Lung (tissue), 12 donors: Measurements from ENCODE around the gene INTS4. TPM values are rescaled to one million over a fixed set of nuclear protein-coding genes. Genes with fewer than 3 reads are reported as not detected.
"Not testable (repeated sequence)": the region's sequence is repeated elsewhere in the genome, so short reads cannot be mapped to it uniquely, and the experiment has no call there.

ENCODE experiments used
- ATAC-seq: fragments of 200-7000 bp; cut with Tn5 transposase; one replicate; pipeline ENCODE4 v1.9.1; 2020; ENCODE audit warnings: moderate number of reproducible peaks; ENCODE audit not compliant: insufficient read depth, low FRiP score
- DNase-seq, 3 donors: peaks; one replicate each; pipeline ENCODE4 v3.0.0-alpha.2; 2013 to 2017
- H3K27ac ChIP-seq, 2 donors: one replicate each; pipeline ENCODE4 v1.5.1; 2013; ENCODE audit warnings: mild to moderate bottlenecking in 2 of 2, moderate library complexity in 2 of 2, control low read depth in 1 of 2, inconsistent platforms in 1 of 2, low read depth in 1 of 2, low read length in 1 of 2
- H3K27me3 ChIP-seq, 3 donors: one replicate each; pipeline ENCODE4 v1.5.1; 2013; ENCODE audit warnings: low read length in 2 of 3; ENCODE audit not compliant: control insufficient read depth in 3 of 3, insufficient read depth in 3 of 3
- H3K36me3 ChIP-seq, 4 donors: one replicate each; pipeline ENCODE4 v1.5.1; 2013; ENCODE audit warnings: low read length in 4 of 4, mild to moderate bottlenecking in 1 of 4, moderate library complexity in 1 of 4; ENCODE audit not compliant: control insufficient read depth in 4 of 4, insufficient read depth in 4 of 4
- H3K4me1 ChIP-seq, 5 donors: one replicate each; pipeline ENCODE4 v1.5.1; 2013; ENCODE audit warnings: low read length in 5 of 5, mild to moderate bottlenecking in 2 of 5, moderate library complexity in 1 of 5; ENCODE audit not compliant: control insufficient read depth in 5 of 5, insufficient read depth in 5 of 5
- H3K4me3 ChIP-seq: one replicate; pipeline ENCODE4 v1.5.1; 2013; ENCODE audit warnings: mild to moderate bottlenecking, control low read depth, moderate library complexity
- H3K9ac ChIP-seq, 2 donors: one replicate each; pipeline ENCODE4 v1.5.1; 2013; ENCODE audit warnings: low read length in 2 of 2, control low read depth in 1 of 2; ENCODE audit not compliant: insufficient read depth in 1 of 2
- H3K9me3 ChIP-seq, 4 donors: one replicate each; pipeline ENCODE4 v1.5.1; 2013; ENCODE audit warnings: low read length in 3 of 4, mild to moderate bottlenecking in 1 of 4, moderate library complexity in 1 of 4; ENCODE audit not compliant: control insufficient read depth in 4 of 4, insufficient read depth in 3 of 4
- CTCF ChIP-seq: IDR thresholded peaks from 2 replicates; pipeline ENCODE4 v1.5.1; 2012; ENCODE audit warnings: mild to moderate bottlenecking; ENCODE audit errors: control extremely low read depth, extremely low read depth
- WGBS, 2 donors: extraction: QIAGEN DNeasy Blood & Tissue Kit; methylation state at CpG; one replicate each; pipeline ENCODE4 v1.1.7; 2013; 5-methylcytosine and 5-hydroxymethylcytosine counted together
- polyA plus RNA-seq, 2 donors: library from polyadenylated mRNA; stranded (reverse); fragments of 200-250 nt; gene quantifications; one replicate each; pipeline ENCODE4 v1.2.1, GENCODE V29; 2013
- total RNA-seq, 2 donors: library from RNA; depleted of rRNA in 1 of 2; stranded (reverse); fragments of >200 nt in 1 of 2; gene quantifications; one replicate each; pipeline ENCODE4 v1.2.1, GENCODE V29; 2014 to 2021
- donor health status: control.
- donor health status: control.
- donor health status: Bipolar disorder and iron deficiency.
- donor health status: healthy.
- donor health status: DM: yes; HTN: yes; CAD: no.

The INTS4 gene
- total and polyA plus RNA-seq, 4 donors = 15.8 to 56.2 (median 22.9) TPM

GRCh38 chr11:77914307-77914791 lies 80.1 kb downstream of the INTS4 start:
- H3K4me1 ChIP-seq, H3K9me3 ChIP-seq, H3K36me3 ChIP-seq, H3K4me3 ChIP-seq, H3K27me3 ChIP-seq, H3K27ac ChIP-seq, H3K9ac ChIP-seq: not testable (repeated sequence)
- WGBS, 2 donors = 41 to 72% methylated on average over 4 of the region's 4 CpGs
- ATAC-seq = peak; percentile 58
- peak; percentile 52 to 81 (median 69) for DNase-seq

GRCh38 chr11:77913608-77914306 lies 80.7 kb downstream of the INTS4 start:
- not testable (repeated sequence) for H3K36me3 ChIP-seq, H3K27ac ChIP-seq, H3K4me1 ChIP-seq, H3K27me3 ChIP-seq, ATAC-seq, H3K9me3 ChIP-seq, H3K4me3 ChIP-seq, H3K9ac ChIP-seq
- 64 to 84% methylated on average over 3 to 4 of the region's 4 CpGs for WGBS, 2 donors
- peak in 2 of 3 donors; percentile 18 to 29 for DNase-seq

- WGBS, 2 donors = 96 to 97% methylated on average over 6 of the region's 6 CpGs
- DNase-seq, H3K36me3 ChIP-seq, H3K27me3 ChIP-seq, H3K9me3 ChIP-seq, H3K4me3 ChIP-seq, H3K27ac ChIP-seq, H3K9ac ChIP-seq, ATAC-seq: not testable (repeated sequence)
- H3K4me1 ChIP-seq = peaks cover 2 to 13% (median 8%) of the 10 kb centered on the region in 5 donors
These were observed 83.6 kb downstream of the INTS4 start for GRCh38 chr11:77910828-77911227.

- Histone ChIP-seq H3K27me3 (no peaks in the 10 kb centered on the region), H3K4me3 (no peak overlapping the region), H3K36me3 (peaks cover 3 to 7% (median 4%) of the 10 kb centered on the region in 4 donors), H3K4me1 (peaks cover 0 to 6% (median 2%) of the 10 kb centered on the region in 5 donors), H3K9ac (no peak overlapping the region), H3K9me3 (peaks cover 0 to 1% (median 0%) of the 10 kb centered on the region in 4 donors), H3K27ac (no peak overlapping the region)
- no peak for TF ChIP-seq CTCF
- ATAC-seq = no peak
- WGBS, 2 donors = 85 to 88% methylated on average over 2 of the region's 2 CpGs
- DNase-seq = no peak
These were observed 85.2 kb downstream of the INTS4 start for GRCh38 chr11:77909277-77909676.

GRCh38 chr11:77908835-77909234 lies 85.6 kb downstream of the INTS4 start:
- Histone ChIP-seq H3K4me3 (no peak overlapping the region), H3K9me3 (no peaks in the 10 kb centered on the region), H3K36me3 (peaks cover 3 to 8% (median 4%) of the 10 kb centered on the region in 4 donors), H3K27ac (no peak overlapping the region), H3K9ac (no peak overlapping the region), H3K4me1 (peaks cover 0 to 6% (median 2%) of the 10 kb centered on the region in 5 donors), H3K27me3 (no peaks in the 10 kb centered on the region)
- 79 to 88% methylated on average over 2 of the region's 2 CpGs for WGBS, 2 donors
- no peak for TF ChIP-seq CTCF
- no peak for ATAC-seq
- DNase-seq = no peak

- not testable (repeated sequence) for H3K9ac ChIP-seq
These were observed 99.5 kb downstream of the INTS4 start for GRCh38 chr11:77894949-77895348.

GRCh38 chr11:77891703-77892102 lies 102.8 kb downstream of the INTS4 start:
- peaks cover 0 to 11% (median 6%) of the 10 kb centered on the region in 4 donors for H3K36me3 ChIP-seq
- not testable (repeated sequence) for H3K4me3 ChIP-seq, H3K27ac ChIP-seq, DNase-seq, H3K4me1 ChIP-seq, H3K27me3 ChIP-seq, ATAC-seq, H3K9ac ChIP-seq, H3K9me3 ChIP-seq
- 91 to 96% methylated on average over 3 to 4 of the region's 4 CpGs for WGBS, 2 donors

More at GRCh38 chr11:77894949-77895348, 99.5 kb downstream of the INTS4 start:
- H3K4me1 ChIP-seq, H3K4me3 ChIP-seq, H3K27ac ChIP-seq, DNase-seq, ATAC-seq, H3K9me3 ChIP-seq, H3K27me3 ChIP-seq: not testable (repeated sequence)
- 73 to 75% methylated on average over 1 of the region's 1 CpG for WGBS, 2 donors
- peaks cover 0 to 11% (median 4%) of the 10 kb centered on the region in 4 donors for H3K36me3 ChIP-seq
